Natural killer cell treated with Interleukin-12 subunit alpha and Interleukin-12 subunit beta and Interleukin-15 and Interleukin-18, amount 100 ng/mL, for 72 hours (primary cell): ENCODE measurements around the gene EID2B. TPM values are rescaled to one million over a fixed set of nuclear protein-coding genes. Genes with fewer than 3 reads are reported as not detected.

ENCODE experiments used
- ATAC-seq, 2 donors: fragments of 150-1000 bp; cut with Tn5 transposase in 1 of 2; sonication (Bioruptor Pico), chemical (Tn5 transposase) in 1 of 2; 2 replicates each; pipeline ENCODE4 v1.10.0; 2021
- DNase-seq: peaks from one replicate; pipeline ENCODE4 v3.0.0; 2022; ENCODE audit warnings: low spot score
- H3K27ac Mint-ChIP-seq, 2 donors: 1 replicate in 1 of 2; 2 replicates in 1 of 2; pipeline ENCODE4 v1.8.0; 2022; ENCODE audit warnings: mixed read lengths in 2 of 2, mild to moderate bottlenecking in 1 of 2, moderate library complexity in 1 of 2
- H3K27me3 Mint-ChIP-seq, 2 donors: 1 replicate in 1 of 2; 2 replicates in 1 of 2; pipeline ENCODE4 v1.8.0; 2022; ENCODE audit warnings: mixed read lengths in 2 of 2
- H3K36me3 Mint-ChIP-seq: one replicate; pipeline ENCODE4 v1.8.0; 2022; ENCODE audit warnings: mixed read lengths
- H3K4me1 Mint-ChIP-seq, 2 donors: 1 replicate in 1 of 2; 2 replicates in 1 of 2; pipeline ENCODE4 v1.8.0; 2022; ENCODE audit warnings: low read depth in 2 of 2, mixed read lengths in 2 of 2, mild to moderate bottlenecking in 1 of 2
- H3K4me3 Mint-ChIP-seq: one replicate; pipeline ENCODE4 v1.8.0; 2022; ENCODE audit warnings: mixed read lengths
- H3K9me3 Mint-ChIP-seq: 2 replicates; pipeline ENCODE4 v1.8.0; 2022; ENCODE audit warnings: mixed read lengths
- total RNA-seq, 2 donors: library from RNA; stranded (reverse); gene quantifications; one replicate each; pipeline ENCODE4 v1.2.3, GENCODE V29; 2022

EID2B gene
- total RNA-seq, 2 donors from 2014 or later, result 1.9 to 5.4 TPM

GRCh38 chr19:39501340-39501739 is 31.3 kb downstream of the EID2B start:
- Mint-ChIP-seq H3K9me3 (no peaks in the 10 kb centered on the region), H3K27me3 (peaks cover 50 to 56% of the 10 kb centered on the region in 2 donors), H3K27ac (no peak overlapping the region), H3K36me3 (peaks cover 4% of the 10 kb centered on the region), H3K4me3 (no peak overlapping the region), H3K4me1 (peaks cover 26 to 28% of the 10 kb centered on the region in 2 donors)
- DNase-seq (no peak), ATAC-seq (no peak)

GRCh38 chr19:39500543-39500942 is 32.1 kb downstream of the EID2B start:
- no peak overlapping the region for H3K4me3 Mint-ChIP-seq
- DNase-seq (no peak), ATAC-seq (no peak)
- H3K4me1 Mint-ChIP-seq, result peaks cover 25% of the 10 kb centered on the region in 2 donors
- no peaks in the 10 kb centered on the region for H3K9me3 Mint-ChIP-seq
- peaks cover 2% of the 10 kb centered on the region for H3K36me3 Mint-ChIP-seq
- peaks cover 50 to 56% of the 10 kb centered on the region in 2 donors for H3K27me3 Mint-ChIP-seq
- no peak overlapping the region for H3K27ac Mint-ChIP-seq

GRCh38 chr19:39499932-39500331 is 32.7 kb downstream of the EID2B start:
- no peak overlapping the region for H3K27ac Mint-ChIP-seq
- H3K36me3 Mint-ChIP-seq, result no peaks in the 10 kb centered on the region
- H3K4me1 Mint-ChIP-seq, result peaks cover 24 to 25% of the 10 kb centered on the region in 2 donors
- H3K4me3 Mint-ChIP-seq, result peak overlapping the region; percentile 51
- ATAC-seq, result no peak
- no peaks in the 10 kb centered on the region for H3K9me3 Mint-ChIP-seq
- H3K27me3 Mint-ChIP-seq, result peaks cover 48 to 54% of the 10 kb centered on the region in 2 donors
- no peak for DNase-seq

DNA sequence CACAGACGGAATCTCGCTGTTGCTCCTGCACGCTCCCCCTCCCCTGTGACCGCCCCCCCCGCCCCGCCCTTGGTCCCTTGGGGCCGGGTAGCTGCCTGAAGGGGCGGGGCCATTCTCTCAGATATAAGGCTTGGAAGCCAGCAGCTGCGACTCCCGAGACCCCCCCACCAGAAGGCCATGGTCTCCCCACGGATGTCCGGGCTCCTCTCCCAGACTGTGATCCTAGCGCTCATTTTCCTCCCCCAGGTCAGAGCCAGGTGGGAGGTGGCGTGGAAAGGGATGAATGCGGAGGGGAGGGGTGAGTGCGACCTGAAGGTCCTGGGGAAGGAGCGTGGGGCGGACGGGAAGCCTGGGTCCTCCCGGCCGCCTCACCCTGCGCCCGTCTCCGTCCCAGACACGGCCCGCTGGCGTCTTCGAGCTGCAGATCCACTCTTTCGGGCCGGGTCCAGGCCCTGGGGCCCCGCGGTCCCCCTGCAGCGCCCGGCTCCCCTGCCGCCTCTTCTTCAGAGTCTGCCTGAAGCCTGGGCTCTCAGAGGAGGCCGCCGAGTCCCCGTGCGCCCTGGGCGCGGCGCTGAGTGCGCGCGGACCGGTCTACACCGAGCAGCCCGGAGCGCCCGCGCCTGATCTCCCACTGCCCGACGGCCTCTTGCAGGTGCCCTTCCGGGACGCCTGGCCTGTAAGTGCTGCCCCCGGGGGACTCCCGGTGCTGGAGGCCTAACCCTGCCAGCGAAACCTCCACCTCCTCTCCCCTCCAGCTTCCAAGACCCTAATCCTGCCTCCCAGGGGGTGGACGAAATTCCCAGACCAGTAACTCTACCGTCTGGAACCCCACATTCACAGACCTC is 33.6 kb downstream of the EID2B start, which contains the start of gene DLL3:
TSS of gene DLL3 (plus strand) at position 150 of the 845 bp plus-strand sequence. CDS start at position 178, 28 bp downstream.
- H3K4me1 Mint-ChIP-seq, result peaks cover 24 to 25% of the 10 kb centered on the region in 2 donors
- no peaks in the 10 kb centered on the region for H3K36me3 Mint-ChIP-seq
- no peaks in the 10 kb centered on the region for H3K9me3 Mint-ChIP-seq
- H3K27ac Mint-ChIP-seq, result no peak within 1 kb of the TSS
- ATAC-seq (no peak), DNase-seq (no peak)
- peak within 1 kb of the TSS; percentile 67 for H3K4me3 Mint-ChIP-seq
- peaks cover 39 to 46% of the 10 kb centered on the region in 2 donors for H3K27me3 Mint-ChIP-seq

DNA sequence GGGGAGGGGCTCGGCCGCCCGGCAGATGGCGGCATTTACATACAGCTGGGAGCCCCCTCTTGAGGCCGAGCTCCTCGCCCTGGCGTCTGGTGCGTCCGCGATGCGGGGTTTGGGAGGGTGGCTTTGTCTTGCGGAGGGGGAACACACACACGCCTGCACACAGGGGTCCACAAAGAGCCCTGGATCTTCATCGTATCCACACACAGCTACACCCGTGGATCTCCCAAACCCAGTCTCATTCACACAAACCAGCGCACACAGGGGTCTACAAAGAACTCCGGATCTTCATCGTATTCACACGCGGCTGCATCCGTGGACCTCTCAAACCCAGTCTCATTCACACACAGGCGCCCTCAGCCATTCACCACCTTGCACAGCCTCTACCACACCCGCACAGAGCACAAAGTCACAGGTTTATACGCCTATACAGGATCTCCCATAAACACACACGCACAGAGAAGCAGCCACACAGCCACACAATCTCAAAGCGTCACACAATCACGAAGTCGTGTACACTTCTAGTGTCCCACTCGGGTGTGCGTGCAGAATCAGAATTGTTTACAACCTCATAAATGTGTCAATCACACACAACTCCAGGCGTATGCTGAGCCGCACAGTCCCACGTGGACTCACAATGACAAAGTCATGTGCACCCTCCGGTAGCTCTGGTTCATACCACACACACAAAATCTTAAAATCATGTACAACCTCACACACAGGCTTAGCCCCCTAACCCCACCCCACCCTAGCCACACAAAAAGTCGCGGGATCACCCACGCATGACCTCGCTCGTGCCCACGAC is 34.5 kb downstream of the EID2B start:
- DNase-seq (no peak), ATAC-seq (peak; percentile 22 to 46)
- no peaks in the 10 kb centered on the region for H3K9me3 Mint-ChIP-seq
- peaks cover 32 to 41% of the 10 kb centered on the region in 2 donors for H3K27me3 Mint-ChIP-seq
- H3K27ac Mint-ChIP-seq, result no peak overlapping the region
- H3K4me3 Mint-ChIP-seq, result peak overlapping the region; percentile 67
- peaks cover 16 to 18% of the 10 kb centered on the region in 2 donors for H3K4me1 Mint-ChIP-seq
- no peaks in the 10 kb centered on the region for H3K36me3 Mint-ChIP-seq

- ATAC-seq (no peak), DNase-seq (no peak)
- Mint-ChIP-seq H3K4me3 (no peak overlapping the region), H3K36me3 (no peaks in the 10 kb centered on the region), H3K27ac (no peak overlapping the region), H3K4me1 (peaks cover 14 to 15% of the 10 kb centered on the region in 2 donors), H3K9me3 (no peaks in the 10 kb centered on the region), H3K27me3 (peaks cover 30 to 41% of the 10 kb centered on the region in 2 donors)
Observed at GRCh38 chr19:39497701-39497995, 35.0 kb downstream of the EID2B start.

DNA sequence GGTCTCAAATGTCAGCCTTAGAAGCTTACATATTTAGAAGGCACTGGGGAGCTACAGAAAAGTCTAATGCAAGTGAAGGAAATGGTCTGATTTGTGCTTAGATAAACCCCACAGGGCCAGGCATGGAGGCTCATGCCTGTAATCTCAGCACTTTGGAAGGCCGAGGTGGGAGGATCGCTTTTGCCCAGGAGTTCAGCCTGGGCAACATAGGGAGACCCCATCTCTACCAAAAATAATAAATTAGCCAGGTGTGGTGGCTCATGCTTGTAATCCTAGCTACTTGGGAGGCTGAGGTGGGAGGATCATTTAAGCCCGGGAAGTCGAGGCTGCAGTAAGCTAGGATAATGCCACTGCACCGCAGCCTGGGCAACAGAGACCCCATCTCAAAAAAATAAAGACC is 36.6 kb downstream of the EID2B start:
- no peak overlapping the region for H3K27ac Mint-ChIP-seq
- no peaks in the 10 kb centered on the region for H3K36me3 Mint-ChIP-seq
- no peak overlapping the region for H3K4me3 Mint-ChIP-seq
- no peaks in the 10 kb centered on the region for H3K9me3 Mint-ChIP-seq
- ATAC-seq (no peak), DNase-seq (no peak)
- H3K27me3 Mint-ChIP-seq, result peaks cover 28 to 41% of the 10 kb centered on the region in 2 donors
- peaks cover 14 to 15% of the 10 kb centered on the region in 2 donors for H3K4me1 Mint-ChIP-seq

DNA sequence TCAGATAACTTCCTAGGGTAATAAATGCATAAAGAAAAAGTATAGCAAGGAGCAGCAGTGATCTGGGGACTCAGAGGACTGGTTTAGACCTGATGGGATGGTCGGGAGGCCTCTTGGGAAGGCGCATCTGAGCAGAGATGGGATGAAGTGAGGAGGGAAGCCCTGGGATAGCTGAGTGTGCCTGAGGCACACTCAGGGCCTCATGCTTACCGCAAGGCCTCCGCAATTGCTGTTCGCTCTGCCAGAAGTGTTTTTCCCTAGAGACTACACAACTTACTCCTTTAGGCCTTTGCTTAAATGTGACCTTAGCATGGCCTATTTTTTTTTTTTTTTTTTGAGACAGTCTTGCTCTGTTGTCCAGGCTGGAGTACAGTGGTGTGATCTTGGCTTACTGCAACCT is 38.0 kb downstream of the EID2B start:
- Mint-ChIP-seq H3K4me1 (peaks cover 11 to 12% of the 10 kb centered on the region in 2 donors), H3K27me3 (peaks cover 19 to 28% of the 10 kb centered on the region in 2 donors), H3K27ac (no peak overlapping the region), H3K9me3 (no peaks in the 10 kb centered on the region), H3K4me3 (no peak overlapping the region), H3K36me3 (no peaks in the 10 kb centered on the region)
- no peak for ATAC-seq
- no peak for DNase-seq

- peaks cover 8 to 13% of the 10 kb centered on the region in 2 donors for H3K27me3 Mint-ChIP-seq
- H3K27ac Mint-ChIP-seq, result no peak overlapping the region
- H3K4me1 Mint-ChIP-seq, result no peaks in the 10 kb centered on the region
- no peak overlapping the region for H3K4me3 Mint-ChIP-seq
- peaks cover 8% of the 10 kb centered on the region for H3K36me3 Mint-ChIP-seq
- DNase-seq, result no peak
- no peak for ATAC-seq
- H3K9me3 Mint-ChIP-seq, result no peaks in the 10 kb centered on the region
Observed at GRCh38 chr19:39492788-39493187, 39.9 kb downstream of the EID2B start.

- no peak for ATAC-seq
- H3K36me3 Mint-ChIP-seq, result peaks cover 8% of the 10 kb centered on the region
- no peak overlapping the region for H3K4me3 Mint-ChIP-seq
- peaks cover 8 to 13% of the 10 kb centered on the region in 2 donors for H3K27me3 Mint-ChIP-seq
- H3K9me3 Mint-ChIP-seq, result no peaks in the 10 kb centered on the region
- H3K4me1 Mint-ChIP-seq, result no peaks in the 10 kb centered on the region
- H3K27ac Mint-ChIP-seq, result no peak overlapping the region
- no peak for DNase-seq
Observed at GRCh38 chr19:39492225-39492624, 40.4 kb downstream of the EID2B start.

DNA sequence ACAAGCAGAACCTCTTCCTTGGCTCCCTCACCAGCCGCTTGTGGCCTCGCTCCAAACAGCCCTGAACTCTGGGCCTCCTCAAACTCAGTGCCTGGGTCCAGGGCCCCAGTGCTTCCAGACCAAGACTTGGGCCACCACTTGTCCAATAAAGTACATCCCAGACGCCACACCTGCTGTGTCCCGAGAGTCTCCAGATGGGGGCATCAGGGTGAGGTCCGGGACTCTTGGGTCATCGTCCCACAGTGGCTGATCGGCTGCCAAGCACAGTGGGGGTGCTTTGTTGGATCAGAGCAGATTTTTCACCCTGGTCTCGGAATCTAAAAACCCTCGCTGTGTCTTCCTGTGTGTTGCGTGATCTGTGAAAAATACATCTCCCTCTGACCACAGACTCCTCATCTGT is 42.9 kb downstream of the EID2B start:
- no peaks in the 10 kb centered on the region for H3K27me3 Mint-ChIP-seq
- no peak overlapping the region for H3K4me3 Mint-ChIP-seq
- no peak for DNase-seq
- peaks cover 14% of the 10 kb centered on the region for H3K36me3 Mint-ChIP-seq
- H3K9me3 Mint-ChIP-seq, result no peaks in the 10 kb centered on the region
- H3K4me1 Mint-ChIP-seq, result peaks cover 0 to 4% of the 10 kb centered on the region in 2 donors
- no peak for ATAC-seq
- no peak overlapping the region for H3K27ac Mint-ChIP-seq

- Mint-ChIP-seq H3K4me1 (peaks cover 23 to 27% of the 10 kb centered on the region in 2 donors), H3K27me3 (no peaks in the 10 kb centered on the region), H3K36me3 (peaks cover 9% of the 10 kb centered on the region), H3K27ac (no peak overlapping the region), H3K9me3 (no peaks in the 10 kb centered on the region), H3K4me3 (peak overlapping the region; percentile 12)
- no peak for DNase-seq
- no peak for ATAC-seq
Observed at GRCh38 chr19:39483141-39483540, 49.5 kb downstream of the EID2B start.

- Mint-ChIP-seq H3K27me3 (no peaks in the 10 kb centered on the region), H3K4me1 (peaks cover 23 to 24% of the 10 kb centered on the region in 2 donors), H3K27ac (peak overlapping the region; percentile 76 to 95), H3K9me3 (no peaks in the 10 kb centered on the region), H3K4me3 (peak overlapping the region; percentile 92), H3K36me3 (peaks cover 1% of the 10 kb centered on the region)
- DNase-seq (no peak), ATAC-seq (no peak)
Observed at GRCh38 chr19:39481676-39482075, 51.0 kb downstream of the EID2B start.

DNA sequence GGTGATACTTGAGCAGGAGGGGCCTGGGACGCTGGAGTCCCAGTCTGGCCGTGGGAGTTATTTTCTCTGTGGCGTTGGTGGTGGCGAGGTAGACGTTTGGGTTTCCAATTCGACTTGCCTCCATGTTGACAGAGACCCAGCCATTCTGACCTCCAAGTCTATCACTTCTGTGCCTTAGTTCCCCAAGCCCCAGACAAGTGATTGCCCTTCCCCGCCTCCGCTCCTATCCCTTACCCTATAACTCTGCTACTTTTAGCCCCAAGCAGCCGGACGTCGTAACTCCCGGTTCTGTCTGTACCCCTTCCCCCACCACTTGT is 51.5 kb downstream of the EID2B start:
- Mint-ChIP-seq H3K9me3 (no peaks in the 10 kb centered on the region), H3K36me3 (no peaks in the 10 kb centered on the region), H3K27me3 (no peaks in the 10 kb centered on the region), H3K27ac (peak overlapping the region; percentile 76 to 95), H3K4me3 (peak overlapping the region; percentile 92), H3K4me1 (peaks cover 23% of the 10 kb centered on the region in 2 donors)
- DNase-seq, result no peak
- ATAC-seq, result no peak
